ENCODE results near the gene MCF2. TPM values are rescaled to one million over a fixed set of nuclear protein-coding genes. Genes with fewer than 3 reads are reported as not detected.

Gene MCF2
- total and polyA plus RNA-seq, 2 of the 13 experiments (the other 11 are each of a cell fraction or from before 2014, with no cell fraction given), result 0.07 TPM; not detected in 1

- TF ChIP-seq RARA (CRISPR knock-in tag; IDR thresholded peaks at IDR 0.05) (no peak), TFAP4 (IDR thresholded peaks at IDR 0.05; ENCODE audit: borderline replicate concordance, low read depth) (no peak), ZNF512 (CRISPR knock-in tag; IDR thresholded peaks at IDR 0.05) (no peak)
These were observed 141.0 kb downstream of the MCF2 start (continued) for GRCh38 chrX:139566981-139567380.

DNA sequence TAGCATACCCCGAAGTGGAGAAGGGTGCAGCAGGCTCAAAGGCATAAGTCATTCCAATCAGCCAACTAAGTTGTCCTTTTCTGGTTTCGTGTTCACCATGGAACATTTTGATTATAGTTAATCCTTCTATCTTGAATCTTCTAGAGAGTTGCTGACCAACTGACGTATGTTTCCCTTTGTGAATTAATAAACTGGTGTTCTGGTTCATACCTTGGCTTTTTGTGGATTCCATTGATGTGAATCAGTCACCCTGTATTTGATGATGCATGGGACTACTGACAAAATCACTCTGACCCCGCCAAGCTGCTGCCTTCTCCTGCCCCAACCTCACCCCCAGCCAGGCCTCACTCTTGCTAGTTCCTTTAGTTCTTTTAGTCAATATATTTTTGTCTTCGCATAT lies 144.7 kb downstream of the MCF2 start:
- WGBS (ENCODE audit: low lambda C conversion rate), result 10% methylated on average over 5 of the region's 5 CpGs
- CTCF ChIA-PET (ENCODE audit: low intra/inter-chr PET ratio, low total read pairs), result no interaction called here
- FAIRE-seq, result no peak
- Histone ChIP-seq H2AFZ (ENCODE audit: low read length) (no peak overlapping the region), H3K9ac (ENCODE audit: insufficient read depth, low read depth, low read length) (no peak overlapping the region), H3K4me1 (ENCODE audit: insufficient read depth, low read length) (no peaks in the 10 kb centered on the region), H3K4me2 (ENCODE audit: low read depth, low read length) (no peak overlapping the region), H3K27me3 (ENCODE audit: control insufficient read depth in 1 of 2, insufficient read depth in 2 of 2, low read length in 2 of 2) (no peaks in the 10 kb centered on the region), H3K4me3 (replicated peaks in 1 of 3; ENCODE audit: insufficient read depth in 1 of 3, low read depth in 2 of 3, low read length in 3 of 3) (no peak overlapping the region), H3K36me3 (replicated peaks in 1 of 2; ENCODE audit: control insufficient read depth in 1 of 2, insufficient read depth in 2 of 2, low read length in 2 of 2) (no peaks in the 10 kb centered on the region), H3K79me2 (ENCODE audit: insufficient read depth, low read length) (no peaks in the 10 kb centered on the region), H3K27ac (ENCODE audit: extremely low read length, insufficient read depth, low read length) (no peak overlapping the region), H4K20me1 (ENCODE audit: insufficient read depth, low read length) (no peaks in the 10 kb centered on the region), H3K9me3 (ENCODE audit: low read length) (no peaks in the 10 kb centered on the region)
- POLR2A ChIA-PET, result no interaction called here
- in situ Hi-C loops (cut with HindIII; ENCODE audit: extremely low pct_ligation_motif_present, low pct_unique_long_range_greater_than_20kb), result no loop called here
- no peak for DNase-seq (ENCODE audit: low spot score)
- intact Hi-C loops (cut with micrococcal nuclease; ENCODE audit: unreplicated experiment), result no loop called here
- no peak for ATAC-seq
- no TSS peak for BruUV-seq (replicated peaks)
- TF ChIP-seq, protein P1, sequence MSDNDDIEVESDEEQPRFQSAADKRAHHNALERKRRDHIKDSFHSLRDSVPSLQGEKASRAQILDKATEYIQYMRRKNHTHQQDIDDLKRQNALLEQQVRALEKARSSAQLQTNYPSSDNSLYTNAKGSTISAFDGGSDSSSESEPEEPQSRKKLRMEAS (IDR thresholded peaks at IDR 0.05), result no peak
- TF ChIP-seq HOXA3 (CRISPR knock-in tag; IDR thresholded peaks at IDR 0.05) (no peak), THYN1 (CRISPR knock-in tag; IDR thresholded peaks at IDR 0.05; ENCODE audit: borderline replicate concordance, low read depth) (no peak), KLF16 (CRISPR knock-in tag; IDR thresholded peaks at IDR 0.05) (no peak), ZNF562 (CRISPR knock-in tag; IDR thresholded peaks at IDR 0.05; ENCODE audit: borderline replicate concordance) (no peak), IRF1 (CRISPR knock-in tag; IDR thresholded peaks at IDR 0.05; ENCODE audit: low read depth) (no peak), NRL (CRISPR knock-in tag; IDR thresholded peaks at IDR 0.05; ENCODE audit: borderline replicate concordance) (no peak), CREB3 (CRISPR knock-in tag; IDR thresholded peaks at IDR 0.05) (no peak)

Measured in HepG2 (cell line).